GM19035 (cell line): ENCODE data around the gene ZFYVE28.
A peak's percentile ranks its signal among the peaks of the same experiment; 100 is the strongest.

Source experiments
- ATAC-seq: cut with Tn5 transposase; IDR thresholded peaks from one replicate; pipeline ENCODE4 v1.9.1; 2021; ENCODE audit not compliant: unreplicated experiment

Gene ZFYVE28

GRCh38 chr4:2334826-2335728 lies 83.4 kb downstream of the ZFYVE28 start:
- no peak for ATAC-seq

DNA sequence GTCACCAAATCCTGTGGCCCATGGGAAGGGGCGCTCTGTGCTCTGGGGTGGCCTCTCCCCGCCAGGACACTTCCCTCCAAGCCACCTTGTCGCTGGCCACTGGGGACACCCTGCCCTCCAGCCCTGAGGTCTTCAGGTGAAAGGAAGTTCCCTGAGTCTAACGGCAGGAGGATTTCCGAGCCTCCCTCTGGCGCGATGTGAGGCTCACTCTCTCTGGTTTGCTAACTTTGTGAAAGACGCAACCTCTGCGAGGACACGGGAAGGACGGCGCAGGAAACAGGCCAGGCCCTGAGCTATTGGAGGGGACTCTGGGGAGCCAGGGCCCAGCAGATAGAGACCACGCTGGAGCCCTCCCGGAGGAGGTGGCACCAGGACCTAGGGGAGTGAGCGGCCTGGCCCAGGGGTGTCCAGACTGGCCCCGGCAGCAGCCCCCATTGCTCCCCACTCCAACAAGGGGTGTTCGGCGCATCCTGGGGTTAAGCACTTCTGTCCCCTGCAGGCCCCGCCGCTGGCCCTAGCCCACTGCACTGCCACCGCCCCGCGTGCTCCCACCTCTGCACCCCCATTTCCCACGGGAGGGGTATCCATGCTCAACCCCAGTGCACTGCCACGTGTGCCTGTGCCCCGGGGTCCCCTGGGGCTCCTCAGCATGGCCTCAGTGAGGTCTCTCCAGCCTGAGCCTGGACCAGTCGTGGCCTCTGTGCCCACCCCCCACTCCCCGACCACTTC lies 84.4 kb downstream of the ZFYVE28 start:
- no peak for ATAC-seq

- peak; percentile 53 for ATAC-seq
These were observed 85.0 kb downstream of the ZFYVE28 start for GRCh38 chr4:2333356-2333841.

GRCh38 chr4:2332976-2333319 lies 85.5 kb downstream of the ZFYVE28 start:
- no peak for ATAC-seq

DNA sequence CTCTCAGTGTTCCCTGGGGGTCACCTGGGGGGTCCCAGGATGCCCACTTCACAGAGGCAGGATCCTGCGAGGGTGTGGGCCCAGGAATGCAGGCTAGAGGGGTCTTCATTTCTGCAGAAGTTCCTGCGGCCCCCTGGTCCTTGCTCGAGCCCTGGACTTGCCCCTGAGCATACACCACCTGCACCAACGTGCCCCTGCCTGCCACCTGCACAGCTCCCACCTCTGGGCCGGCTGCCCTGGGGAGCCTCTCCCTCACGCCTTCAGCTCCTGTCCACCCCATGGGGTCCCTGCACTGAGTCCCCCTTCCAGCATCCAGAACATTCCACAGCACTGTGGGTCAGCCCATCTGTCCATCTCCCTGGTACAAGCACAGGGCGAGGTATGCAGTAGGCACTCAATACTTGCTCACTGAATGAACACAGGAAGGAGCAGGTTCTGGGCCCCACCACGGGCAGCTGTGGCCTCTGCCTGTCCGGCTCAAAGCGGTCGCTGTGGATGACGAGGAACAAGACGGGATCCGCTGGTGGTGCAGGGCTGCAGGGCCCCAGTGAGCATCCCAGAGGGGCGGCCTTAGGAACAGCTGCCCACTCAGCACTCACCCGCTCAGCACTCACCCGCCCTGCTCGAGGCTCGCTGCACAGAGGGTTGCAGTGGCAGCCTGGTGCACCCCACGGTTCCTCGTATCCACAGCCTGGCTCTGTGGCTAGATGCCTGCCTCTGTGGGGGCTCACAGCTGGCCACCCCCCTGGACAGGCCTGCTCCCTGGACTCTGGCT lies 86.1 kb downstream of the ZFYVE28 start:
- no peak for ATAC-seq

DNA sequence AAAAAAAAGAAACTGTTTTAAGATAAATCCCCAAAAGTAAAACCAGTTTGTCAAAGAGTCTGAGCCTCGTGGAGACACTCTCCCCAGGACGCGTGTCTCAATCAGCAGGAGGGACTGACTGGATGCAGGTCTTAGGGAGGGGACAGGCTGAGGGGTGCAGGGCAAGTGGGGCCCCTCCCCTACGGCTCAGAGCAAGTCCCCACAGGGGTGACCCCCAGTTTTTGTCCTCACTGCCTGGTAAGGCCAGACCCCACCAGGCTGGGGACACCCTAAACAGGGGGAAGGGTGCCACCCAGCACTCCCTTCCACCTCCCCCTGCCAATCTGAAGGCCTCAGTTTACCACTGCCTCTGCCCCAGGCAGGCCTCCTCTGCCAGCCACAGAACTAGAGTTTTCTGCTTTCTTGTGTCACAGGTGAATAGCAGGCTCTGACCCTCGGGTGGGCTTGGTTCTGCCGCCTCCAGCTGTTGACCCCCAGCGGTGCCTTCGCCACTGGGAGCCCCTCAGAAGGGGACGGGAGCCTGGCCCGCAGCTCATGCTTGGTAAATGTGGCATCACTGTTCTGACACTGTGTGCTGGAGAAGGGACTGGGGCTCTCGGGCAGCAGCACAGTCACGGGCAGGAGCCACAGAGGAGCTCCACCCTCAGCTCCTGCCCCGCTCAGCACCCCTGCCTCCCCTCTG lies 86.8 kb downstream of the ZFYVE28 start:
- ATAC-seq, result no peak

GRCh38 chr4:2331043-2331420 lies 87.4 kb downstream of the ZFYVE28 start:
- no peak for ATAC-seq

DNA sequence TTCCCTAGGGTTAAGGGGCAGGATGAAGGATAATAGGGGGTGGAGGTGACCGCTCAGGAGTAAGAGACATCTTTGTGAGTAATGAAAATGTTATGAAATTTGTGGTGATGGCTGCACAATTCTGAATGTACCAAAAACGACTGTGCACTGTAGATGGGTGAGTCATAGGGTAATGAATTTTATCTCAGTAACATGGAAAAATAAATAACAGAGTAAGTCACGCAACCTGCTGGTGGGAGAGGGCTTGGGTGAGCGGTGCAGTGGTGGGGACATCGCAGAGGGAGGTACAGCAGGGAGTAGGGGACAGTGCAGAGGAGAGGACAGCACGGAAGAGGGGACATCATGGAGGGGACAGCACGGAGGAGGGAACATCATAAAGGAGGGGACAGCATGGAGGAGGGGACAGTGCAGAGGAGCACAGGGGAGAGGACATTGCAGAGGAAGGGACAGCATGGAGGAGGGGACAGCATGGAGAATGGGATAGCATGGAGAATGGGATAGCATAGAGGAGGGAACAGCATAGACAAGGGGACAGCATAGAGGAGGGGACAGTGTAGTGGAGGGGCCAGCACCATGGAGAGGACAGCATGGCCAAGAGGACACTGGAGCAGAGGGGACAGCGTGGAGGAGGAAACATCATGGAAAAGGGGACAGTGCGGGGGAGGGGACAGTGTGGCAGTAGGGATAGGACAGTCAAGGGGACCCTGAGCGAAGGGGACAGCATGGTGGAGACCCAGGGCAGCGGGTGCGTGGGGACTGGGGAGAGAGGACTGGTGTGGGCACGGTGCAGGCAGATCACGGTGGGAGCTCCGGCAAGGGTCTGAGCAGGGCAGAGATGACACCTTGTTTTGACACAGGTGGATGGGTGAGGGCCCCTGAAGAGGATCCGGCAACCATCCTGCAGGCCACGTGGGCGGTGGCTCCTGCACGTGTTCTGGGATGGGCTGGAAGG lies 88.1 kb downstream of the ZFYVE28 start:
- ATAC-seq, result no peak

- ATAC-seq, result no peak
These were observed 90.9 kb downstream of the ZFYVE28 start for GRCh38 chr4:2327579-2327978.

DNA sequence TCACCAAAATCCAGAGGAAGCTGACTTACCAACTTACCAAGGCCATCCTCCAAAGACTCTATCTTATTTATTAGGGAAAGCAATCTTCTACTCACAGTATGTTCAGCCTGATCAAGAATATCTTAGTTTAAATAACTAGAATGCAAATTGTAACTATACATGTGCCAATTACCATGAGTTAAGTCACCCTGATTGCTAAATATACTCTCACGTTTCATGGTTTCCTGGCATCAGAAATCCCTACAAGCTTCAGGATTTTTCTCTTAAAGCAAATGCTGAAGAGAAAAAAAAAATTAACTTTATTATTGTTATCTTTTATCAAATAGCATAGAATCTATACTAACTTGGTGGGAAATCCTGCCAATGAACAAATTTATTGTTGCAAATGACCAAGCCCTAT lies 93.6 kb downstream of the ZFYVE28 start:
- no peak for ATAC-seq

GRCh38 chr4:2322841-2323240 lies 95.6 kb downstream of the ZFYVE28 start:
- ATAC-seq, result no peak

DNA sequence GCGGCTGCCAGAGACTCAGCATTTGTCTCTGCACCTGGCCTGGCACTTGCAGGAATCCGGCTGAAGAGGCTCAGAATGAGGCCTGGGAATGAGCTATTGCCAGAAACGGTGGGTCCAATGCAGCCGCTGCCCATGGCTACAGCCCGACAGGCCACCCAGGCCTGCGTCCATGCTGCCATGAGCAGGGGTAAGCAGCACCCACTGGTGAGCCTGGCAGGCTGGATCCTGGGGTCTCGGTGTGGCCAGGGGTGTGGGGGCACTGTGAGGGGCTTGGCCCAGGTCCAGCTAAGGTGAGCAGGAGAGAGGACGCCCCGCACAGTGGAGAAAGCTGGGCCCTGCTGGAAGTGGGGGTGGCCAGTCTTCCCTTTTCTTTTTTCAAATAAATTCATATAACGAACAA lies 96.2 kb downstream of the ZFYVE28 start:
- ATAC-seq, result no peak

DNA sequence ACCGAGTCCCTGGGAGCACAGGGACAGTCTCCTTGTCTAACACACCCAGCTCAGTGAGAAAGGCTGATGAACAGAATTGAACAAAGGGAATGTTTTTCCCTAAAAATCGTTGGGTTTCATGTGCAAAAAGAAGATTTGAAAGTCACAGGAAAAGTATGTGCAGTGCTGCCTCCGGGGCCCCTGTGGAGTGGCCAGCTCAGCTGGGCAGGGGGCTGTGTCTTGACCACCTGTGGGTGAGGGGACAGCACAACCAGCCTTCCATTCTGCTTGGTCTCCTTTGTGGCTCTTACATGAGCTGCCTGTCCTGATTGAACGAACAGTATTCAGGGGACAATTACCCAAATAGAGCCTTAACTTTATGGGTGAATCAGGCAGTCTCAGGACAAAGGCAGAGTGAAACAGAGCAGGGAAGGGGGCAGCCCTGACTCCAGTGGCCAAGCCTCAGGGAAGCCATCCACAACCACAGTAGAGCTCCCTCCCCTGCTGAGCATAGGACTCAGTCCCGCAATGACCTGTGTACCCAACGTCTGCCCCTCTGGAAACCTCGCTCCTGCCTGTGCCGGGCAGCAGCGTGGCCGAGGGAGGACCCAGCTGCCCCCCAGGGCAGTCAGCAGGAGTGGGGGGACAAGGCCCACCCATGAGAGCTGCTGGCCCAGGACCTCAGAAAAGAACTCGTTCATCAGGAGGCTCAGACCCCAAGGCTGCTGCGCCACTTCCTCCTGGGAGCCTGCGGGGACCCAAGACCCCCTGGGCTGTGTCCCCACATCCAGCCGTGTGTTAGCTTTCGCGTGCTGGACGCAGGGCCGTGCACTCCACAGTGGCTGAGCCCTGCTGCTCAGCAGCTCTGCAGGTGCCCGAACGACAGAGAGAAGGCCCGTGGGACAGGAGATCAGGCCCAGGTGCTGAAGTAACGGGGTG lies 96.9 kb downstream of the ZFYVE28 start:
- ATAC-seq, result no peak

- no peak for ATAC-seq
These were observed 97.7 kb downstream of the ZFYVE28 start for GRCh38 chr4:2320746-2321145.

DNA sequence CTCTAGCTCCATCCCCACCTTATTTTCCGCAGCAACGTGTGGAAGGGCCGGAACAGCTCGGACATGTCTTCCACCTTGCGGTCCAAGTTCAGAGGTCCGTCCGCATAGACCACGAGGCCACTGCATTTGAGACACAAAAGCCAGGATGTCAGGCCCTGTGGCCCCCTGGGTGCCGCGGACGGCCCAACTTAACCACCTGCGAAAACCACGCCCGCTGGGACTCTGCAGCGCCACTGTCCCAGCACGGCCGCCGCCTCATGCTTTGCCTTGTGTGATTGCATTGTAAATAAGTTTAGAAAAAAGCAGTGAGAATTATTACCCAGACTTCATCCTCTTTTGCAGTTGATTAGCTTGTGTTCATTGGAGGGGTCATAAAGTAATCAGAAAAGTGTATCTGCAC lies 98.3 kb downstream of the ZFYVE28 start:
- ATAC-seq, result no peak

GRCh38 chr4:2318885-2319284 lies 99.6 kb downstream of the ZFYVE28 start:
- ATAC-seq, result no peak

- ATAC-seq, result no peak
These were observed 100.0 kb downstream of the ZFYVE28 start for GRCh38 chr4:2318476-2318875.

DNA sequence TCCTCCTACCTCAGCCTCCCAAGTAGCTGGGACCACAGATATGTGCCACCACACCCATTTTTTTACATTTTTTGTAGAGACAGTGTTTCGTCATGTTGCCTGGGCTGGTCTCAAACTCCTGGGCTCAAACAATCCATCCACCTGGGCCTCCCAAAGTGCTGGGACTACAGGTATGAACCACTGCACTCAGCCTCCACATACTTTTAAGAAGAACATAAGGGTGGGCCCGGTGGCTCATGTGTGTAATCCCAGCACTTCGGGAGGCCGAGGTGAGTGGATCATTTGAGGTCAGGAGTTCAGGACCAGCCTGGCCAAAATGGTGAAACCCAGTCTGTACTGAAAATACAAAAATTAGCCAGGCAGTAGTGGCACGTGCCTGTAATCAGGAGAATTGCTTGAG lies 105.1 kb downstream of the ZFYVE28 start:
- no peak for ATAC-seq
